IMR-90 (cell line): ENCODE data around the gene RAVER2. TPM values are rescaled to one million over a fixed set of nuclear protein-coding genes. Genes with fewer than 3 reads are reported as not detected.

Source experiments
- ATAC-seq: fragments of 200-7000 bp; cut with Tn5 transposase; 2 replicates; pipeline ENCODE4 v1.9.1; 2020; ENCODE audit warnings: low read depth, mild to moderate bottlenecking, moderate library complexity
- BruUV-seq: library from RNA; stranded (reverse); fragments of 400-500 nt; replicated peaks from 2 replicates; lab custom pipeline; 2021; lab: Mats Ljungman, UMichigan
- CTCF ChIA-PET: fragments of 300-600 bp; formaldehyde crosslinking; extraction: SDS; loops from one replicate; lab custom pipeline; 2021; ENCODE audit warnings: antibody characterized with exemption; lab: Yijun Ruan, JAX
- POLR2A ChIA-PET: fragments of 300-600 bp; sonication (Branson Sonifier 250); formaldehyde crosslinking; loops from one replicate; lab custom pipeline; 2022; ENCODE audit warnings: antibody characterized with exemption; ENCODE audit not compliant: unreplicated experiment; lab: Charles Lee
- DNase-seq: peaks from one replicate; pipeline ENCODE4 v3.0.0; 2013
- H2AFZ ChIP-seq: replicated peaks from 2 replicates; pipeline ENCODE3; 2013; ENCODE audit warnings: low read length, mild to moderate bottlenecking; ENCODE audit not compliant: poor library complexity
- H2AK5ac ChIP-seq: 2 replicates; pipeline ENCODE4 v1.6.1; 2013; ENCODE audit warnings: low read depth, low read length, inconsistent platforms
- H2AK9ac ChIP-seq: replicated peaks from 2 replicates; pipeline ENCODE3; 2013; ENCODE audit warnings: mild to moderate bottlenecking, low read depth, low read length, moderate library complexity; ENCODE audit not compliant: poor library complexity
- H2BK120ac ChIP-seq: 2 replicates; pipeline ENCODE4 v1.6.1; 2013; ENCODE audit warnings: low read depth, low read length, inconsistent platforms
- H2BK15ac ChIP-seq: 3 replicates; pipeline ENCODE4 v1.6.1; 2013; ENCODE audit warnings: low read depth, low read length, inconsistent platforms
- H2BK20ac ChIP-seq: 2 replicates; pipeline ENCODE4 v1.6.1; 2013; ENCODE audit warnings: low read depth, mild to moderate bottlenecking, inconsistent platforms, low read length, moderate library complexity
- H2BK5ac ChIP-seq: 2 replicates; pipeline ENCODE4 v1.6.1; 2013; ENCODE audit warnings: mild to moderate bottlenecking, low read depth, low read length, inconsistent platforms; ENCODE audit not compliant: poor library complexity, severe bottlenecking
- H3K14ac ChIP-seq: replicated peaks from 2 replicates; pipeline ENCODE4 v1.6.1; 2013; ENCODE audit warnings: low read depth, low read length, inconsistent platforms
- H3K18ac ChIP-seq: 2 replicates; pipeline ENCODE4 v1.6.1; 2013; ENCODE audit warnings: low read depth, low read length, control low read depth
- H3K23ac ChIP-seq: 2 replicates; pipeline ENCODE4 v1.6.1; 2013; ENCODE audit warnings: low read depth, low read length, inconsistent platforms
- H3K27ac ChIP-seq: 2 replicates; pipeline ENCODE4 v1.5.1; 2013; ENCODE audit warnings: mild to moderate bottlenecking, control low read depth, low read length; ENCODE audit not compliant: insufficient read depth
- H3K27me3 ChIP-seq: 2 replicates; pipeline ENCODE4 v1.6.1; 2013; ENCODE audit warnings: low read length; ENCODE audit not compliant: control insufficient read depth, insufficient read depth
- H3K36me3 ChIP-seq: 2 replicates; pipeline ENCODE4 v1.6.1; 2013; ENCODE audit warnings: low read length, mixed read lengths; ENCODE audit not compliant: control insufficient read depth, insufficient read depth
- H3K4ac ChIP-seq: 2 replicates; pipeline ENCODE4 v1.6.1; 2013; ENCODE audit warnings: low read depth, low read length, inconsistent platforms
- H3K4me1 ChIP-seq: 2 replicates; pipeline ENCODE4 v1.6.1; 2013; ENCODE audit warnings: low read length, mixed read lengths; ENCODE audit not compliant: control insufficient read depth, insufficient read depth
- H3K4me2 ChIP-seq: 2 replicates; pipeline ENCODE4 v1.6.1; 2013; ENCODE audit warnings: low read depth, mild to moderate bottlenecking, control low read depth, low read length, moderate library complexity
- H3K4me3 ChIP-seq: 2 replicates; pipeline ENCODE4 v1.5.1; 2013; ENCODE audit warnings: low read depth, mild to moderate bottlenecking, control low read depth, low read length, moderate library complexity; ENCODE audit not compliant: insufficient read depth
- H3K56ac ChIP-seq: 2 replicates; pipeline ENCODE4 v1.6.1; 2013; ENCODE audit warnings: low read length, inconsistent platforms; ENCODE audit not compliant: insufficient read depth; ENCODE audit errors: extremely low read depth
- H3K79me1 ChIP-seq, 2 experiments: 2 replicates each; pipeline ENCODE4 v1.6.1; 2013; ENCODE audit warnings: low read length in 2 of 2, inconsistent platforms in 1 of 2, low read depth in 1 of 2
- H3K9ac ChIP-seq: 2 replicates; pipeline ENCODE4 v1.6.1; 2013; ENCODE audit warnings: low read depth, low read length, control low read depth
- H3K9me1 ChIP-seq: 2 replicates; pipeline ENCODE4 v1.6.1; 2013; ENCODE audit warnings: low read length, inconsistent platforms; ENCODE audit not compliant: insufficient read depth
- H3K9me3 ChIP-seq: 2 replicates; pipeline ENCODE4 v1.6.1; 2013; ENCODE audit warnings: low read length; ENCODE audit not compliant: control insufficient read depth, insufficient read depth
- H4K20me1 ChIP-seq: 2 replicates; pipeline ENCODE4 v1.6.1; 2013; ENCODE audit warnings: low read length, inconsistent platforms; ENCODE audit not compliant: insufficient read depth
- H4K5ac ChIP-seq: 2 replicates; pipeline ENCODE4 v1.6.1; 2013; ENCODE audit warnings: mild to moderate bottlenecking, low read depth, low read length, control low read depth
- H4K8ac ChIP-seq, 2 experiments: 2 replicates each; pipeline ENCODE4 v1.6.1; 2013; ENCODE audit warnings: low read depth in 2 of 2, low read length in 2 of 2, control low read depth in 1 of 2, inconsistent platforms in 1 of 2
- H4K91ac ChIP-seq: 2 replicates; pipeline ENCODE4 v1.6.1; 2013; ENCODE audit warnings: low read depth, low read length, inconsistent platforms; ENCODE audit not compliant: insufficient read depth
- CEBPB ChIP-seq: IDR thresholded peaks from 2 replicates; pipeline ENCODE4 v1.6.1; 2012; ENCODE audit warnings: low read depth, low read length, improper control_type of control experiment
- CHD1 ChIP-seq: IDR thresholded peaks from 2 replicates; pipeline ENCODE4 v1.6.1; 2012; ENCODE audit warnings: low read depth, low read length, improper control_type of control experiment
- ELK1 ChIP-seq: fragments of 150-350 bp; IDR thresholded peaks from 2 replicates; pipeline ENCODE4 v1.6.1; 2016; ENCODE audit warnings: low read depth, mild to moderate bottlenecking, low read length, moderate library complexity, borderline replicate concordance
- FOS ChIP-seq: fragments of 150-350 bp; IDR thresholded peaks from 2 replicates; pipeline ENCODE4 v1.6.1; 2016; ENCODE audit warnings: low read depth, low read length
- MAFK ChIP-seq: IDR thresholded peaks from 2 replicates; pipeline ENCODE4 v1.6.1; 2012; ENCODE audit warnings: low read depth, low read length, improper control_type of control experiment
- MAZ ChIP-seq: IDR thresholded peaks from 2 replicates; pipeline ENCODE4 v1.6.1; 2012; ENCODE audit warnings: low read depth, mild to moderate bottlenecking, low read length, improper control_type of control experiment, moderate library complexity, borderline replicate concordance
- NFE2L2 ChIP-seq: fragments of 150-350 bp; IDR thresholded peaks from 2 replicates; pipeline ENCODE4 v1.6.1; 2016; ENCODE audit warnings: low read depth, mild to moderate bottlenecking, low read length
- RCOR1 ChIP-seq: IDR thresholded peaks from 2 replicates; pipeline ENCODE4 v1.6.1; 2012; ENCODE audit warnings: mild to moderate bottlenecking, low read length, improper control_type of control experiment; ENCODE audit not compliant: insufficient replicate concordance
- RFX5 ChIP-seq: IDR thresholded peaks from 2 replicates; pipeline ENCODE4 v1.8.0; 2012; ENCODE audit warnings: low read depth, mild to moderate bottlenecking, low read length, moderate library complexity
- SMC3 ChIP-seq: fragments of 150-350 bp; IDR thresholded peaks from 2 replicates; pipeline ENCODE4 v1.6.1; 2016; ENCODE audit warnings: low read depth, mild to moderate bottlenecking, antibody characterized with exemption, low read length, moderate library complexity
- WGBS, 2 experiments: methylation state at CpG; one replicate each; pipeline versions ENCODE4 v1.1.5 to v1.1.7; 2013; ENCODE audit warnings: missing lambda C conversion rate in 2 of 2; ENCODE audit not compliant: insufficient read length in 1 of 2; ENCODE audit errors: extremely low coverage in 2 of 2; 5-methylcytosine and 5-hydroxymethylcytosine counted together
- dilution Hi-C: fragments of 300-500 bp; cut with HindIII; formaldehyde crosslinking; loops from one replicate; pipeline ENCODE4 v1.14.3; 2018; ENCODE audit warnings: low sequenced_read_pairs; ENCODE audit not compliant: unreplicated experiment
- in situ Hi-C: fragments of 300-500 bp; cut with MboI; formaldehyde crosslinking; loops from 3 replicates; pipeline ENCODE4 v1.14.3; 2019; ENCODE audit warnings: low sequenced_read_pairs, inconsistent platforms, mixed read lengths
- intact Hi-C: fragments of 100-400 bp; cut with micrococcal nuclease; formaldehyde crosslinking; loops from 2 replicates; pipeline ENCODE4 v1.10.0; 2022
- polyA plus RNA-seq, 3 experiments: library from polyadenylated mRNA; depleted of rRNA; stranded (reverse); fragments of >200 nt; gene quantifications; 2 replicates each; pipeline ENCODE4 v1.2.3, GENCODE V29; 2012; ENCODE audit warnings: low replicate concordance in 1 of 3
- total RNA-seq: library from RNA; depleted of rRNA; stranded (reverse); fragments of >200 nt; gene quantifications from 2 replicates; pipeline ENCODE4 v1.2.3, GENCODE V29; 2012
- TF ChIP-seq, protein P1 (sequence below): conservative IDR thresholded peaks from 2 replicates; pipeline ENCODE4 v1.5.1; 2012; ENCODE audit warnings: mild to moderate bottlenecking, low read depth, low read length, improper control_type of control experiment

RAVER2 gene
- total and polyA plus RNA-seq, 2 of the 4 experiments (the other 2 are of a cell fraction) = 3.7 to 6.1 TPM

DNA sequence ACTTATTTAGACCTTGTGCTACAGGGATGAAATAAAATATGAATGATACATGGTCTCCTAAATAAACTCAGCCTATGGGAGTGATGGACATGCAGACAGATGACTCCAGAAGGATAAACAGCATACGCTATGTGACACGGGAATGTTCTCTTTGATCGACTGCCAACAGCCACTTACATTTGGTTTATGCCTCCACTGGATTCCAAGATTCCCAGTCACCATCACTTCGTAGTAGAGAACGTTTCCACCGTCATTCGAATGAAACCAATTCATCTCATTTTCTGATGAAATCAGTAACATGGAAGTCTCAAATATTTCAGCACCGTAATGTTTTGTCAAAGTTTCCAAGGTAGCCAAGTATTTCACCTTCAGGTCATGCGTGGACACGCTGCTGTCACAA lies 121.8 kb downstream of the RAVER2 start:
- Histone ChIP-seq H2AFZ (no peak overlapping the region), H4K20me1 (no peaks in the 10 kb centered on the region; the same call in none of the 2 replicates), H3K27me3 (no peaks in the 10 kb centered on the region), H3K79me1 (peaks cover 9 to 31% of the 10 kb centered on the region in 2 experiments), H2BK5ac (no peak overlapping the region), H3K4ac (no peak overlapping the region), H3K14ac (no peak overlapping the region), H3K18ac (no peak overlapping the region), H3K4me3 (no peak overlapping the region), H3K56ac (no peak overlapping the region), H2AK5ac (no peak overlapping the region), H2BK20ac (no peak overlapping the region), H3K9me3 (no peaks in the 10 kb centered on the region), H3K4me2 (no peak overlapping the region), H4K8ac (no peak overlapping the region), H2BK120ac (no peak overlapping the region), H3K27ac (no peak overlapping the region), H2AK9ac (no peak overlapping the region), H3K9ac (no peak overlapping the region), H3K23ac (no peak overlapping the region; the same call in 1 of the 2 replicates), H2BK15ac (no peak overlapping the region), H4K5ac (no peak overlapping the region), H3K4me1 (no peaks in the 10 kb centered on the region), H3K36me3 (peaks cover 54% of the 10 kb centered on the region), H3K9me1 (peaks cover 7% of the 10 kb centered on the region; the same call in 1 of the 2 replicates), H4K91ac (no peak overlapping the region)
- in situ Hi-C loops (no loop called here), dilution Hi-C loops (no loop called here), intact Hi-C loops (no loop called here)
- ChIA-PET CTCF (no interaction called here), POLR2A (no interaction called here)
- ATAC-seq (no peak), DNase-seq (peak; percentile 43)
- WGBS, 2 experiments = 62% methylated on average over 3 of the region's 10 CpGs; no CpG with 5 or more reads in 1 of the 2 experiments
- BruUV-seq = no TSS peak
- TF ChIP-seq CHD1 (no peak), RFX5 (no peak), MAZ (no peak), RCOR1 (no peak), FOS (no peak), NFE2L2 (no peak), SMC3 (no peak), ELK1 (no peak), CEBPB (no peak), MAFK (no peak)
- TF ChIP-seq, protein P1, sequence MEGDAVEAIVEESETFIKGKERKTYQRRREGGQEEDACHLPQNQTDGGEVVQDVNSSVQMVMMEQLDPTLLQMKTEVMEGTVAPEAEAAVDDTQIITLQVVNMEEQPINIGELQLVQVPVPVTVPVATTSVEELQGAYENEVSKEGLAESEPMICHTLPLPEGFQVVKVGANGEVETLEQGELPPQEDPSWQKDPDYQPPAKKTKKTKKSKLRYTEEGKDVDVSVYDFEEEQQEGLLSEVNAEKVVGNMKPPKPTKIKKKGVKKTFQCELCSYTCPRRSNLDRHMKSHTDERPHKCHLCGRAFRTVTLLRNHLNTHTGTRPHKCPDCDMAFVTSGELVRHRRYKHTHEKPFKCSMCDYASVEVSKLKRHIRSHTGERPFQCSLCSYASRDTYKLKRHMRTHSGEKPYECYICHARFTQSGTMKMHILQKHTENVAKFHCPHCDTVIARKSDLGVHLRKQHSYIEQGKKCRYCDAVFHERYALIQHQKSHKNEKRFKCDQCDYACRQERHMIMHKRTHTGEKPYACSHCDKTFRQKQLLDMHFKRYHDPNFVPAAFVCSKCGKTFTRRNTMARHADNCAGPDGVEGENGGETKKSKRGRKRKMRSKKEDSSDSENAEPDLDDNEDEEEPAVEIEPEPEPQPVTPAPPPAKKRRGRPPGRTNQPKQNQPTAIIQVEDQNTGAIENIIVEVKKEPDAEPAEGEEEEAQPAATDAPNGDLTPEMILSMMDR = no peak
